Peyer's patch (tissue), 4 donors: ENCODE data around the gene SLC22A2.

Experiments
- CTCF ChIP-seq, 6 experiments: fragments of 450-650 bp in 4 of 6; fragments of 200-600 bp in 2 of 6; sonication (generic) in 1 of 6; IDR thresholded peaks; one replicate each; pipeline ENCODE4 v1.5.1; 2017 to 2019; ENCODE audit warnings: antibody characterized with exemption in 6 of 6, mild to moderate bottlenecking in 3 of 6, moderate library complexity in 1 of 6
- POLR2A ChIP-seq, 2 donors: fragments of 450-650 bp; IDR thresholded peaks; one replicate each; pipeline ENCODE4 v1.5.1; 2017; ENCODE audit warnings: antibody characterized with exemption in 2 of 2, mild to moderate bottlenecking in 2 of 2, moderate library complexity in 2 of 2

- TF ChIP-seq POLR2A (IDR thresholded peaks at IDR 0.05), result no peak
- TF ChIP-seq CTCF (IDR thresholded peaks at IDR 0.05), result peak in 2 of 6 experiments; percentile 24 to 28
Measured at GRCh38 chr6:160264061-160264612, 5.5 kb upstream of the SLC22A2 start.
